Fibroblast of pulmonary artery (primary cell): ENCODE data around the gene GPR107.

Experiments used
- DNase-seq: peaks from one replicate; pipeline ENCODE4 v3.0.0-alpha.2; 2010; ENCODE audit warnings: low read depth
- H3K4me3 ChIP-seq: replicated peaks from 2 replicates; pipeline ENCODE4 v1.5.1; 2011; ENCODE audit warnings: low read depth, mild to moderate bottlenecking, control low read depth, low read length, moderate library complexity
- CTCF ChIP-seq: IDR thresholded peaks from 2 replicates; pipeline ENCODE4 v1.5.1; 2011; ENCODE audit warnings: mild to moderate bottlenecking, control low read depth, low read length, inconsistent platforms; ENCODE audit errors: missing control alignments

GPR107 gene

GRCh38 chr9:130023144-130023787 lies 30.4 kb upstream of the GPR107 start:
- DNase-seq = no peak
- TF ChIP-seq CTCF = no peak
- no peak overlapping the region for H3K4me3 ChIP-seq

DNA sequence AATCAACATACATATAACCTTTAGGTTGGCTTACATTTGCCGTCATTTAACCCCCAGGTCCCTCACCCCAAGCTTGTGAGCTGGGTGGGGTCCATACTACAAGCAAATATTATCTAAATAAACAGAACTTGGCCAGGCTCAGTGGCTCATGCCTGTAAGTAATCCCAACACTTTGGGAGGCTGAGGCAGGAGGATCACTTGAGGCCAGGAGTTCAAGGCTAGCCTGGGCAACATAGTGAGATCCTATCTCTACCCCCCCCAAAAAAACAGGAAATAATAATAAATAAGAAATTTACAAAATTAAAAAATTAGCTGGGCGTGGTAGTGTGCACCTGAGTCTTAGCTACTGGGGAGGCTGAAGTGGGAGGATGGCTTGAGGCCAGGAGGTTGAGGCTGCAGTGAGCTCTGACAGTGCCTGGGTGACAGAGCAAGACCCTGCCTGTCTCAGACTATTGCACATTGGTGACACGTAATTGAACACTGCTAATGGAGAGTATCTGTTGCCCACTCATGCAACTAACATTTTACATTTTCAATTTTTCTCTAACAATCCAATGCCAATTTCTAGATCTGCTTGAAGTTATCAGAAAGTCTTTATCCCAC lies 29.6 kb upstream of the GPR107 start:
- no peak for DNase-seq
- H3K4me3 ChIP-seq = no peak overlapping the region
- TF ChIP-seq CTCF = no peak

DNA sequence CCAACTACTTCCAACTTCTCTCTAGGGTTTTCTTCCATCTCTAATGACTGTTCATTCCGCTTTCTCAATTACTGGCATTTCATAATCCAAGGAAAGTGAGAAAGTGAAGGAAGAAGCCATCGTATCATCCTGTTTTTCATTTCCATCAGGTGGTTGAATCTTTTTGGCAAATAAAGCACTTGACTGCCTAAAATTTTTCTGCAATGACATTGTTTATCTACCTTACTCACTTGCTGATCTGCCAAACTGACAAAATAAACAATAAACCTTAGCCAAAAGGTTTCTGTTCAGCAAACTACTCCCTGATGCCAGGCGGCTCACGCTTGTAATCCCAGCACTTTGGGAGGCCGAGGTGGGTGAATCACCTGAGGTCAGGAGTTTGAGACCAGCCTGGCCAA lies 29.1 kb upstream of the GPR107 start:
- no peak for TF ChIP-seq CTCF
- H3K4me3 ChIP-seq = no peak overlapping the region
- no peak for DNase-seq

DNA sequence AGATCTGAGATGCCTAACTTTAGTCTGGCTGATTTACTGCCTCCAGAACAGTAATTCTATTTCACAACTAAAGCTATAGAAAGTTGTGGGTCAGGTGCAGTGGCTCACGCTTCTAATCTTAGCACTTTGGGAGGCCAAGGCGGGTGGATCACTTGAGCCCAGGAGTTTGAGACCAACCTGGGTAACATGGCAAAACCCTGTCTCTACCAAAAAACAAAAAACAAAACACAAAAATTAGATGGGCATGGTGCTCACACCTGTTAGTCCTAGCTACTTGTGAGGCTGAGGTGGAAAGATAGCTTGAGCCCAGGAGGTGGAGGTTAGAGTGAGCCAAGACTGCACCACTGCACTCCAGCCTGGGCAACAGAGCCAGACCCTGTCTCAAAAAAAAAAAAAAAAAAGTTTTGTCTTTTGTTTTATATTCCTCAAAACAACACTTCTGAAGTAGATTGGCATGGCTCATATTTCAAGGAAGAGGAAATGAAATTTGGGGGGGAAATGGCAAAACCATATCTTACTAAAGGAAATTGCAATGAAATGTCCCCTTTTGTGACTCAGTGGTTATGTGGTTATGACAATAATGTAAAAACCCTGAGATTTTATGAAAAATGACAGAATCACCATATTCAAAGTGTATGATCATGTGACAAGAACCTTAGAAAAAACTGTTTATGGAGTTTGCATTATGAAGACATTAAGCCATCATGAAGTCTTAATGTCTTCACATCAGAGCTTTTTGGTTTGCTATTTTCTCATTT lies 26.9 kb upstream of the GPR107 start:
- no peak for DNase-seq
- H3K4me3 ChIP-seq = no peak overlapping the region
- TF ChIP-seq CTCF = no peak

GRCh38 chr9:130027533-130028365 lies 26.0 kb upstream of the GPR107 start:
- no peak for TF ChIP-seq CTCF
- DNase-seq = no peak

GRCh38 chr9:130028493-130029222 lies 25.0 kb upstream of the GPR107 start:
- DNase-seq = peak; percentile 15

More at GRCh38 chr9:130027533-130028365, 26.0 kb upstream of the GPR107 start:
- H3K4me3 ChIP-seq = no peak overlapping the region

More at GRCh38 chr9:130028493-130029222, 25.0 kb upstream of the GPR107 start:
- TF ChIP-seq CTCF = no peak
- no peak overlapping the region for H3K4me3 ChIP-seq
